Activated CD8-positive, alpha-beta memory T cell treated with anti-CD3 and anti-CD28 coated beads for 36 hours (primary cell): Measurements from ENCODE around the gene SNRNP70. TPM values are rescaled to one million over a fixed set of nuclear protein-coding genes. Genes with fewer than 3 reads are reported as not detected.
"Not testable (repeated sequence)": the region's sequence is repeated elsewhere in the genome, so short reads cannot be mapped to it uniquely, and the experiment has no call there.

ENCODE experiments used
- CTCF ChIA-PET: fragments of 350-600 bp; sonication (Branson Sonifier 250); formaldehyde crosslinking; loops from one replicate; lab custom pipeline; 2021; ENCODE audit warnings: antibody characterized with exemption; lab: Charles Lee
- POLR2A ChIA-PET: fragments of 350-600 bp; sonication (Branson Sonifier 250); formaldehyde crosslinking; loops from one replicate; lab custom pipeline; 2021; ENCODE audit warnings: antibody characterized with exemption; lab: Charles Lee
- total RNA-seq, 2 experiments: library from RNA; stranded (reverse); gene quantifications; one replicate each; pipeline ENCODE4 v1.2.3, GENCODE V29; 2021

SNRNP70 gene
- total RNA-seq, 2 experiments from 2014 or later, result 201 TPM

DNA sequence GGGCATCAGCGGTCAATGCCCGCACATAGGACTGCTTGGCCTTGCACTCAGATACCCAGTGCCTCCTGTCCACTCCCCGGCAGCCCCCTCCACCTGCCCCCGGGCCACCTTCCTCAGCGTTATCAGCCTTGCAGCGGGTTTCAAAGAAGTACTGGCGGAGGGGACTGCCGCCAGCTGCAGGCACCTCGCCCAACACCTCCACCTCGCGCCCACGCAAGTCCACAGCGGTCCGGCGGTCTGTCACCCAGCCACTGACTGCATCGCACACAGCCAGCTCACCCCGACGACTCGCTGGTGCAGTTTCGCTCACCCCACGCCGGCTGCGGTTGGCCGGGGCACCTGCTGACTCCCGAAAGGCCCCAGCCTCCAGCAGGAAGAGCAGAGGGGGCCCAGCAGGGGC, 23.8 kb upstream of the SNRNP70 start:
- CTCF ChIA-PET, result no interaction called here
- POLR2A ChIA-PET, result no interaction called here

DNA sequence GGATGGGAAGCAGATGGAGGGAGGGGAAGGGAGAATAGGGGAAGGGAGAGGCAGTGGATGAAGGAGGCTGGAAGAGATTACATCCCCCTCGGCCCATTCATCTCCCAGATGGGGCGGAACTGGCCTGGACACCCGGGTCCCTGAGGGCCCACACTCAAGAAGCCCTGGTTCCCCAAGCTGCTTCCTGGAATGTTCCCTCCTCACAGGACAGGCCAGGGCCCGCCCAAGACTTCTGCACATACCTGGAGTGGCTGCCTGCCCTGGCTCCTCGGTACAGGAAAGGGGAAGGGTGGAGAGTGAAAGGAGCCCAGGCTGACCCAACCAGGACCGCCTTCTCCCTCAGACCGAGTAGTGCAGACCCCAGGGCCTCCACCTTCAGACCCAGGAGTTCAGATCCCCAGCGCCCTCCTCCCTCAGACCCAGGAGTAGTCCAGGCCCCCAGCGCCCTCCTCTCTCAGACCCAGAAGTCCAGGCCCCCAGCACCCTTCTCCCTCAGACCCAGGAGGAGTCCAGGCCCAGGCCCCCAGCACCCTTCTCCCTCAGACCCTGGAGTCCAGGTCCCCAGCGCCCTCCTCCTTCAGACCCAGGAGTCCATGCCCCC, 21.1 kb upstream of the SNRNP70 start:
- ChIA-PET POLR2A (no interaction called here), CTCF (no interaction called here)

DNA sequence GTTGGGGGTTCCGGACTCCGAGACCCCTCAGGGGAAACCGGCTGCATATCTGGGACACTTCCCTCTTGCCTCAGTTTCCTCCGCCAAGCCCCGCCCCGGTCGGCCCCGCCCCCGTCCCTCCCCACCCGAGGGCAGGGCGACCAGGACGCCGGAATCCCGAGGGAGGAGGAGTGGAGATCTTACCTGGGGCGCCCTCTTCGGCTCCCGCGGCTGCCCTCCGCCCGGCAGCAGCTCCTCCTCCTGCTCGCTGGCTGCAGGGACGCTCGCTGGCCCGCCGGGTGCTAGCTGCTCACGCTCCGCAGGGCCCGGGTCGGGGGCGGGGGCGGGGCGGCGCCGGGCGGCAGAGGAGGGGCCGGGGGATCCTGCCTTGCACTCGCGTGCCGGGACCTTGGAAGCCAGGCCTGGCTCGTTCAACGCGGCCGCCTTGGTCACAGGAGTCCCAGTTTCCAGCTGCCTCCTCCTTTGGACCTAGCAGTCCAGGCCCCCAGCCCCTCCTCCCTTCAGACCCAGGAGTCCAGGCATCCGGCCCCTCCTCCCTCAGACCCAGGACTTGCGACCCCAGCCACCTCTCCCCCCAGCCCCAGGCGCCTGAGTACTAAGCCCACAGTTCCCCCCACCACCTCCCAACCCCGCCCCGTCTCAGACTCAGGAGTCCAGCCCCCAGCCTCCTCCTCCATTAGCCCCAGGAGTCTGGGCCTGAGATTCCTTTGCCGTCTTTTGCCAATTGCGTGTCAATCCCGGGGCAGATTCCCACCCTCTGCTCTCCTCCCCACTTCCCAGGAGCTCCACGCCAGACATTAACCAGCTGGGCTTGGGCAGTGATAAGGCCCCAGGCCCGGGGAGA, 20.3 kb upstream of the SNRNP70 start, which contains the start of gene NTF4:
Gene NTF4, minus strand, starts transcription at position 51 of the 844 bp plus-strand sequence. CDS start 2,821 bp downstream, outside the sequence.
- ChIA-PET POLR2A (no interaction called here), CTCF (no interaction called here)

DNA sequence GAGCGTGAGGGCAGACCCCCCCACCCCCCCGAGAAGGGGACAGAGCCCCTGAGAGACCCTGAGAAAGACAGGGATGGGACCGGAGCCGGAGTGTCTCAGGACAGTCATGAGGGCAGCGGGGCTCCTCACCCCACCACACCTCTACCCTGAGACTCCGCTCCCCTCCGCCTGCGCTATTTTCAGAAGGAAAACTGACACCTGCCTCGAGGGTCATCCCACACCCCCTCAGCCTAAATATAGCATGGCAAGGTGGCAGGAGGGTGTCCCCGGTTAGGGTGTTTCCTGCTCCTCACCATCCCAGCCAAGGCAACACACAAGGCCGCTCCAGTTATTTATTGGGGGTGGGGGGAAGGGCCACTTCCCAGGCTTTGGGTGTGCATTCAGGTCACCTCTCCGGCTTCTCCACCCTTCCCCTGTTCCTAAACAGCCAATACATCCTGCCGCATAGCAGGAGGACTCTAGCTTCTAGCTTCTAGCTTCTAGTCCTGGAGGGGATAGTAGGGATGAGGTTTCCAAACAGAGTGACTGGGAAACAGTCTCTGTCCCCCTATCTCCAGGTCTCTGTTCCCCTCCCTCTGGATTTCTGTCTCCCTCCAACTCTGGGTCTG, 19.2 kb upstream of the SNRNP70 start:
- CTCF ChIA-PET, result no interaction called here
- POLR2A ChIA-PET, result no interaction called here

DNA sequence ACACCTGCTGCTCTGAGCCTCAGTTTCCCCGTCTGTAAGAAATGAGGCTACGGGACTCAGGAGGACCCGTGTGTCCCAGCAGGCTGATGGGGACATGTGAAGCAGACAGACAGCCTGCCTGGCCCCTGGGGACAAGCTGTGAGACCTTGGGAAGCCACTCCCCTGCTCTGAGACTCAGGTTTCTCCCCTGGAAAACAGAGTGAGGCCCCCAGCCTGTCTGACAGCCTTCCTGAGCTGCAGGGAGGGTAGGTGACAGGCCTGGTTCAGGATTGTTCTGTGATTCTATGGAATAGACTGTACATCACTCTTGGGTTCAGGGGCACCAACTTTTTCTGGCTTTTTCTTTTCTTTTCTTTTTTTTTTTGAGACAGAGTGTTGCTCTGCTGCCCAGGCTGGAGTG, 17.7 kb upstream of the SNRNP70 start:
- POLR2A ChIA-PET, result no interaction called here
- CTCF ChIA-PET, result no interaction called here

DNA sequence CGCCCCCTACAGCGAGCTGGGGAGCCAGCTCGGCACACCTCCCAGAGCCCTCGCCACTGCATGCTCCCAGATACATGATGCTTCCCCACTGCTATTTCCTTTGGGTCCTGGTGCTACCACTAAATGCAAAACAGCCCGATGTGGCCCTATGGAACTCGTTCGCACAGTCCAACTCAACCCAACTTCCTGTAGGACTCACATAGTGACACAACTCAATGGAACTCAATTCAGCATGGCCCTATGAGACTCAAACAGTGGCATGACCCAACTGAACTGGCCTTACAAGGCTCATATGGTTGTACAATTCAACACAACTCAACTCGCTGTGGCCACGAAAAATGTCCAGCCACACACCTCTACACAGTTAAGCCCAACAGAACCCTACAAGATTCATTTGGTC, 16.2 kb upstream of the SNRNP70 start:
- CTCF ChIA-PET, result interaction anchor here (2.1 kb wide), 1 partner anchor 130 kb away, joined by 5 read pairs; no protein-coding TSS in a partner anchor

DNA sequence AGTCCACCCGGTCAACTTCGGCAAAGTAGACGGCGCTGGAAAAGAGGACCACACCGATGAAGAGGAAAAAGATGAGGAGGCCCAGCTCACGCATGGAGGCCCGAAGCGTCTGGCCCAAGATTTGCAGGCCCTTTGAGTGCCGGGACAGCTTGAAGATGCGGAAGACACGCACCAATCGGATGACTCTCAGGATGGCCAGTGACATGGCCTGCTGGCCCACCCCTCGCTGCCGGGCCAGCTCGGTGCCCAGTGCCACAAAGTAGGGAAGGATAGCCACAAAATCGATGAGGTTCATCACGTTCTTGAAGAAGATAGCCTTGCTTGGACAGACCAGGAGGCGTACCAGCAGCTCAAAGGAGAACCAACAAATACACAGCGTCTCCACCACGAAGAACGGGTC, 14.8 kb upstream of the SNRNP70 start:
- ChIA-PET POLR2A (no interaction called here), CTCF (interaction anchor here (0.7 to 2.1 kb wide), 3 partner anchors 25 to 128 kb away, joined by 3 to 5 read pairs (median 4); partner anchors contain the start of gene RUVBL2)

More for the DNA sequence above, 16.2 kb upstream of the SNRNP70 start:
- POLR2A ChIA-PET, result no interaction called here

DNA sequence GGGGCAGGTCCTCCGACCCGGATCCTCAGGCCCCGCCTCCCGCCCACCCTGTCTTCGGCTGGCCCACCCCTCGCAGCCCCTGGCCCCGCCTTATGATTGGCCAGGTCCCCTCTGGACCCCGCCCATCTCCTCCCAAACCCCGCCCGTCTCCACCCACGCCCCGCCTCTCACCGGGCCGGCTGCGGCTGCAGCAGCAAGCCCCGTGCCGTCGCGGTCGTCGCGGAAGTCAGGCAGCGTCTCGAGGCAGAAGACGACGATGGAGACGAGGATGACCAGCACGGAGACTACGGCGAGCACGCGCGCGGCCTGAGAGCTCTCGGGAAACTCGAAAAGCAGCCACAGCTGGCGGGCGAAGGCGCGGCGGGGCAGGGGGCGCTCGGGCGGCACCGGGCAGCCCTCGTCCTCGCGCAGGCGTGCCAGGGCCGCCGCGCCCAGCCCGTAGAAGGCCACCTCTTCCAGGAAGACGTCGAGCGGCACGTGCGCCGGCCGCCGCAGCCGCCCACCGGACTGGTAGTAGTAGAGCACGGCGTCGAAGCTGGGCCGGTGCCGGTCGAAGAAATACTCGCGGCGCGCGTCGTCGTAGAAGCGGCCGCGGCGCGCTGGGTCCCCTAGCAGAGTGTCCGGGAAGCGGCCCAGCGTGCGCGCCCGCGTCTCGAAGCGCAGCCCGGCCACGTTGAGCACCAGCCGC, 13.2 kb upstream of the SNRNP70 start:
- ChIA-PET POLR2A (no interaction called here), CTCF (no interaction called here)

DNA sequence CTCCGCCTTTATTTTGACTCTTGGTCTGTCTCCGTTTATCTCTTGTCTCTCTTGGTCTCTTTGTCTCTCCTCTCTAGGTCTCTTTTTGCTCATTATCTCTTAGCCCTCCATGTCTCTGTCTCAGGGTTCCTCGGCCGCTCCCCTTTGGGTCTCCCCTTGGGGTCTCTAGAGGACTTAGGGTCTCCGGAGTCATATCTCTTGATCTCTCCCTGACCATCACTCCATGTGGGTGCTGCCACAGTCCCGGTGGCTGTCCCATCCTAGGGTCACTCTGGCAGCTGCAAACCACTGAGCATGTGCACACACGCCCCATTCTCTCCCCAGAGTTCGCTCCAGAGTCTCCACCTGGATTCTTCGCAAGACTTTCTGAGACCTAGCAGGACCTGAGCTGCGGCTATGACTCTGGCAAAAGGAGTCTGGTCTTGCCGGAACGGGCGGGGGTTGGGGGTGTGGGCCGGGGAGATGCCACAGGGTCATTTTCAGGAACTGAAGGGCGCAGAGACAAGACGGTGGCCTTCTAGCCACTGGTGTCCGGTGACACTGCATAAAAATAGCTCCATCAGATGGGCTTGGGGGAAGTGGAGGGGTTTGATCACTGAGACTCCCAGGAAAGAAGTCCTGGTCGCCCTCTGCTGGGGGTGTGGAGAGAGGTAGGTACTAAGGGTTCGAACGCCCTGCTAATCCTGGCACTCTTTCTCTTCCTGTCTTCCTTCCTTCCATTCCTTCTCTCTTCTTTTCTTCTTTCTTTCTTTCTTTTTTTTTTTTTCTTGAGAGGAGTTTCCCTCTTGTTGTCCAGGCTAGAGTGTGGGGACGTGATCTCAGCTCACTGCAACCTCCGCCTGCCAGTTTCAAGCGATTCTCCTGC, 11.5 kb upstream of the SNRNP70 start:
- ChIA-PET POLR2A (no interaction called here), CTCF (interaction anchor here (0.7 to 1.6 kb wide), 5 partner anchors 18 to 156 kb away, joined by 3 to 4 read pairs (median 3); no protein-coding TSS in a partner anchor)

DNA sequence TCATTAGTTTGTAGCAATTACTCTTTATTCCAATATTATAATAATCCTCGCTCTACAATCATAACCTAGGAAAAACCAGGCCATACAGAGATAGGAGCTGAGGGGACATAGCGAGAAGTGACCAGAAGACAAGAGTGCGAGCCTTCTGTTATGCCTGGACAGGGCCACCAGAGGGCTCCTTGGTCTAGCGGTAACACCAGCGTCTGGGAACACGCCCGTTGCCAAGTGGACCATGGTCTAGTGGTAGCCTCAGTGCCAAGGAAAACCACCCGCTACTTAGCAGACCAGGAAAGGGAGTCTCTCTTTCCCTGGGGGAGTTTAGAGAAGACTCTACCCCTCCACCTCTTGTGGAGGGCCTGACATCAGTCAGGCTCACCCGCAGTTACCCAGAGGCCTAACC, 10.4 kb upstream of the SNRNP70 start:
- CTCF ChIA-PET, result interaction anchor here (1.0 kb wide), 1 partner anchor 123 kb away, joined by 4 read pairs; no protein-coding TSS in a partner anchor
- POLR2A ChIA-PET, result not testable (repeated sequence)

DNA sequence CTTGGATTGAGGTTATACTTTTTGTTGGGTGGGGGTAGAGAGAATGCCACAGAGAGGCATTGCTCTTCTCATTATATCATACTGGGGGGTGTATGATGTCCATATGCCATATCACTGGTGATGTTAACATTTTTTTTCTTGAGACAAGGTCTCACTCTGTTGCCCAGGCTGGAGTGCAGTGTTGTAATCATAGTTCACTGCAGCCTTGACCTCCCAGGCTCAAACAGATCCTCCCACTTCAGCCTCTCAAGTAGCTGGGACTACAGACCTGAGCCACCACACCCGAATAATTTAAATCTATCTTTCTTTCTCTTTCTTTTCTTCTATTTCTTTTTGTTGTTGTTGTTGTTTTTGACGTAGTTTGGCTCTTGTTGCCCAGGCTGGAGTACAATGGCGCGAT, 4.9 kb upstream of the SNRNP70 start:
- POLR2A ChIA-PET, result no interaction called here
- CTCF ChIA-PET, result interaction anchor here (1.2 kb wide), 1 partner anchor 17 kb away, joined by 4 read pairs; no protein-coding TSS in a partner anchor

DNA sequence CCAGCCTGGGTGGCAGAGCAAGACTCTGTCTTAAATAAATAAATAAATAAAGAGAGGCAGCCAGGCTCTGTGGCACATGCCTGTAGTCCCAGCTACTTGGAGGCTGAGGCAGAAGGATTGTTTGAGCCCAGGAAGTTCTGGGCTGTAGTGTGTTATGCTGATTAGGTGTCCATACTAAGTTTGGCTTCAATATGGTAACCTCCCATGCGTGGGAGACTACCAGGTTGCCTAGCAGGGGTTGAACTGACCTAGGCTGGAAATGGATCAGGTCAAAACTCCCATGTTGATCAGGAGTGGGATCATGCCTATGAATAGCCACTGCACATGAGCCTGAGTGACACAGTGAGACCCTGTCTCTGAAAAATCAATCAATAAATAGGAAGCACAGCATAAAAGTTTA, 4.0 kb upstream of the SNRNP70 start:
- CTCF ChIA-PET, result no interaction called here
- POLR2A ChIA-PET, result no interaction called here

DNA sequence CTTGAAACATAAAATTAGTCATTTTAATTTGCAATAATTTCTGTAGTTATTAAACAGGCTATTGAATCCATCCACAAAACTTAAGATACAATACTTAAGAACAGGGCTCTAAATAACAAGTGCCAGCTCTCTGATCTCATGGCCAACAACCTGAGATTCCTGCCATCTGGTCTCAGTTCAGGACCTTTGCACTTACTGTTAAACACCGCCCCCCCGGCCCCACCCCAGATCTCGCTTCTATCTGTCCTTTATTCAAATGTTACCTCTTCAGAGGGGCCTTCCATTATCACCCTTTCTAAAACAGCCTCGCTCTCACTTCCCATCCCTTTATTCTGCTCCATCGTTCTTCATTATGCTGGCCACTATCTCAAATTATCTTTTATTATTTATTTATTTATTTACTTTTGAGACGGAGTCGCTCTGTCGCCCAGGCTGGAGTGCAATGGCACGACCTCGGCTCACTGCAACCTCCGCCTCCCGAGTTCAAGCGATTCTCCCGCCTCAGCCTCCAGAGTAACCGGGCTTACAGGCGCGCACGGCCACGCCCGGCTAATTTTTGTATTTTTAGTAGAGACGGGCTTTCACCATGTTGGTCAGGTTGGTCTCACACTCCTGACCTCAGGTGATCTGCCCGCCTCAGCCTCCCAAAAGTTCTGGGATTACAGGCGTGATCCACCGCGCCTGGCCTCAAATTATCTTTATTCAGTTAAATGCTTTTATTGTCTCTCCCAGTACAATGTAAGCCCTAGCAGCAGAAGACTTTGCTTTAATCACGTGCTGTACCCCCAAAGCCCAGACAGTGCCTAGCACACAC, 838 bp upstream of the SNRNP70 start:
- ChIA-PET POLR2A (interaction anchor here (0.7 kb wide), 2 partner anchors 29 to 89 kb away, joined by 4 to 9 read pairs; no protein-coding TSS in a partner anchor), CTCF (no interaction called here)

DNA sequence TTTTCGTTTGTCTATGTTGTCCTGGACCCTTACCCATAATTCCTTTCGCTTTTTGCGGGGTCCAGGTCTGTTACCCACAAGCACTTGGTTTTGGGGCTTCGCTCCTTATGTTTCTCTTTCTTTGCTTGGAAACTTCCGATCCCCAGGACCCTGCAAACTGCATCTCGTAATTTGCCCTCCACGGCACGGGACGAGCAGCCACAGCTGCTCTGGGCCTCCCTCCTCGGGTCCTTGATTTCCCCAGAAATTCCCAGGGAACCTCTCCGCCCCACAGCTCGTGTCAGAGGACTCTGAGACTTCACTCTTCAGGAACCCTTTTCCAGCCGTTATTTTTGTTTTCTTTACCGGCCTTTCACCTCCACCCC, 599 bp downstream of the SNRNP70 start:
- ChIA-PET POLR2A (interaction anchor here (1.2 kb wide), 1 partner anchor 28 kb away, joined by 3 read pairs; no protein-coding TSS in a partner anchor), CTCF (interaction anchor here (0.9 to 2.5 kb wide), 3 partner anchors 12 to 113 kb away, joined by 3 to 9 read pairs (median 3); partner anchors contain the start of gene LIN7B)

DNA sequence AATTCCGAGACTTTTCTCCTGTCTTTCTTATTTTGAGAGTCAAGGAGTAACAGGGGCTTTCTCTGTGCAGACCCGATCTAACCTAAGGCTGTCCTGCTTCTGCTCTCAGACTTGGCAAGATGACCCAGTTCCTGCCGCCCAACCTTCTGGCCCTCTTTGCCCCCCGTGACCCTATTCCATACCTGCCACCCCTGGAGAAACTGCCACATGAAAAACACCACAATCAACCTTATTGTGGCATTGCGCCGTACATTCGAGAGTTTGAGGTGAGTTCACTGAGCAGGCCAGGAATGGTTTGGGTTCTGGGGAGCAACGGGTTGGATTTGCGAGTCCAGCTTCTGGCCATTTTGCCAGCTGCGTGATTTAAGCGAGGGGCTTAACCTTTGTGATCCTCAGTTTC, 1.0 kb downstream of the SNRNP70 start:
- CTCF ChIA-PET, result interaction anchor here (0.6 to 2.5 kb wide), 6 partner anchors 12 to 375 kb away, joined by 3 to 9 read pairs (median 3); partner anchors contain the start of gene LIN7B
- POLR2A ChIA-PET, result interaction anchor here (1.2 kb wide), 1 partner anchor 27 kb away, joined by 3 read pairs; no protein-coding TSS in a partner anchor

DNA sequence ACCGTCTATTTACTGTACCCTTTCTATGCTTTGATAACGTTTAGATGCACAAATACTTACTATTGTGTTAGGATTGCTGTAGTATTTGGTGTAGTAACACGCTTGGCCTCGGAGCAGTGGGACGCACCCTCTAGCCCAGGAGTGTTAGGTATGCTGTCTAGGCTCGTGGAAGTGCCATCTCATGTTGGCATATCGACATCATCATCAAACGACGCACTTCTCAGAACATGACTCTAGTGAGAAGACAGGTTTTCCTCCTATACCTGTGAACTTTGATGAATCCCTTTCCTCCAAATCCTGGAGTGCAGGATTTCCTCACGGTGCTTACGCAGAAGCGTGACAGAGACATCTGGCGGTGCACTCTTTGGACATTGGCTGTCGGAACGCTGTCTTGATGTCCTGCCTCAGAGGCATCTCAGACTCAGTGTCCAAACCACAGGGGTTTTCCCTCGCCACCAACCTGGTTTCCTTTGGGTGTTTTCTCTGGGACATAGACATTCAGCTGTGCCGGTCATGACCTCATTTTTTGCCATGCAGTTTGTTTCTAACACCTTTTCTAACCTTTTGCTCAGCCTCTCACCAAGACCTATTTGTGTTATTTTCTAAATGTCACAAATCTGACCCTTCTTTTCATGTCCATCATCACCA, 6.3 kb downstream of the SNRNP70 start:
- POLR2A ChIA-PET, result interaction anchor here (0.6 kb wide), 1 partner anchor 49 kb away, joined by 3 read pairs; no protein-coding TSS in a partner anchor

DNA sequence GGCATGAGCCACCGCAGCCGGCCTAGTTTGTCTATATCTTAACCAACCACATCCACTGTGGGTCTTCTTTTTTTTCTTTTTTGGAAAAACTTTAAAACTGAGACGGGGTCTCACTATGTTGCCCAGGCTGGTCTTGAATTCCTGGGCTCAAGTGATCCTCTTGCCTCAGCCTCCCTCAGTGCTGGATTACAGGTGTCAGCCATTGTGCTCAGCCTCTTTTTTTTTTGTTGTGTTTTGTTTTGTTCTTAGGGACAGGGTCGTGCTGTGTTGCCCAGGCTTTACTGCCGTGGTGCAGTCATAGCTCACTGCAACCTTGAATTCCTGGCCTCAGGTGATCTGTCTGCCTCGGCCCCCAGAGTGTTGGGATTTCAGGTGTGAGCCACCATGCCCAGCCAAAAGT, 7.4 kb downstream of the SNRNP70 start:
- POLR2A ChIA-PET, result no interaction called here
- CTCF ChIA-PET, result interaction anchor here (1.1 kb wide), 1 partner anchor 25 kb away, joined by 3 read pairs; no protein-coding TSS in a partner anchor

More for the DNA sequence above, 6.3 kb downstream of the SNRNP70 start:
- CTCF ChIA-PET, result interaction anchor here (0.7 to 1.1 kb wide), 2 partner anchors 27 to 215 kb away, joined by 3 read pairs; no protein-coding TSS in a partner anchor
